K562 (cell line): ENCODE data around the gene SFXN5. TPM values are rescaled to one million over a fixed set of nuclear protein-coding genes. Genes with fewer than 3 reads are reported as not detected.

Experiments
- ATAC-seq: fragments of 200-7000 bp; cut with Tn5 transposase; 3 replicates; pipeline ENCODE4 v1.9.1; 2020; ENCODE audit warnings: moderate library complexity
- BruUV-seq: library from RNA; stranded (reverse); fragments of 400-500 nt; replicated peaks from 2 replicates; lab custom pipeline; 2021; lab: Mats Ljungman, UMichigan
- CTCF ChIA-PET: fragments of 300-600 bp; formaldehyde crosslinking; extraction: SDS; loops from one replicate; lab custom pipeline; 2021; ENCODE audit warnings: low intra/inter-chr PET ratio; lab: Yijun Ruan, JAX
- POLR2A ChIA-PET: fragments of 300-600, 350-650 bp; sonication (Branson Sonifier 250); formaldehyde crosslinking; extraction: SDS; loops from one replicate; lab custom pipeline; 2021; ENCODE audit warnings: antibody characterized with exemption, inconsistent platforms; lab: Yijun Ruan, JAX
- DNase-seq, 4 experiments: peaks; one replicate each; pipeline versions ENCODE4 v3.0.0 to v3.0.0-alpha.2; 2011 to 2018; ENCODE audit warnings: low spot score in 3 of 4, mixed read lengths in 3 of 4; ENCODE audit errors: extremely low read depth in 1 of 4
- FAIRE-seq: peaks from 2 replicates; lab custom pipeline; 2011; peaks lifted over from hg19 to GRCh38; lab: Jason Lieb, UNC
- H2AFZ ChIP-seq: 2 replicates; pipeline ENCODE4 v1.6.0; 2011; ENCODE audit warnings: low read depth, low read length, control low read depth, inconsistent platforms
- H3K27ac ChIP-seq: fragments of 200-600 bp; 3 replicates; pipeline ENCODE4 v1.8.0; 2011; ENCODE audit warnings: low read depth, mild to moderate bottlenecking, control low read depth, inconsistent platforms, low read length, moderate library complexity, mixed read lengths; ENCODE audit errors: extremely low read depth
- H3K27me3 ChIP-seq, 2 experiments: fragments of 300-600 bp in 1 of 2; 2 replicates in 1 of 2; 3 replicates in 1 of 2; pipeline versions ENCODE4 v1.6.0 to v1.8.0; 2011; ENCODE audit warnings: inconsistent platforms in 2 of 2, low read length in 2 of 2, mild to moderate bottlenecking in 1 of 2, mixed read lengths in 1 of 2, moderate library complexity in 1 of 2; ENCODE audit not compliant: control insufficient read depth in 2 of 2, insufficient read depth in 2 of 2
- H3K36me3 ChIP-seq: fragments of 300-600 bp; 3 replicates; pipeline ENCODE4 v1.8.0; 2011; ENCODE audit warnings: mild to moderate bottlenecking, low read length, inconsistent platforms; ENCODE audit not compliant: control insufficient read depth, insufficient read depth
- H3K4me1 ChIP-seq, 2 experiments: fragments of 200-600 bp in 1 of 2; replicated peaks in 1 of 2; 2 replicates in 1 of 2; 3 replicates in 1 of 2; pipeline versions ENCODE4 v1.5.1 to v1.8.0; 2011; ENCODE audit warnings: inconsistent platforms in 2 of 2, low read length in 2 of 2, mild to moderate bottlenecking in 1 of 2, mixed read lengths in 1 of 2, moderate library complexity in 1 of 2; ENCODE audit not compliant: control insufficient read depth in 2 of 2, insufficient read depth in 2 of 2
- H3K4me2 ChIP-seq: 2 replicates; pipeline ENCODE4 v1.6.1; 2011; ENCODE audit warnings: low read length, control low read depth, inconsistent platforms, mixed read lengths; ENCODE audit not compliant: insufficient read depth
- H3K4me3 ChIP-seq: fragments of 200-600 bp; sonication (generic), shearing (Covaris generic); 2 replicates; pipeline ENCODE4 v1.5.1; 2016; ENCODE audit warnings: control low read depth, inconsistent platforms
- H3K79me2 ChIP-seq: fragments of 200-600 bp; 3 replicates; pipeline ENCODE4 v1.8.0; 2011; ENCODE audit warnings: low read length, inconsistent platforms; ENCODE audit not compliant: control insufficient read depth, insufficient read depth
- H3K9ac ChIP-seq, 2 experiments: 2 replicates each; pipeline versions ENCODE4 v1.6.0 to v1.6.1; 2011; ENCODE audit warnings: low read depth in 2 of 2, low read length in 2 of 2, control low read depth in 1 of 2, inconsistent platforms in 1 of 2, mild to moderate bottlenecking in 1 of 2, mixed read lengths in 1 of 2; ENCODE audit not compliant: insufficient read depth in 1 of 2
- H3K9me1 ChIP-seq: one replicate; pipeline ENCODE4 v1.6.0; 2011; ENCODE audit warnings: inconsistent platforms, mild to moderate bottlenecking, low read length, moderate library complexity; ENCODE audit not compliant: control insufficient read depth, insufficient read depth
- H3K9me3 ChIP-seq: replicated peaks from 2 replicates; pipeline ENCODE4 v1.5.1; 2011; ENCODE audit warnings: low read depth, low read length, inconsistent platforms; ENCODE audit not compliant: control insufficient read depth, insufficient read depth
- H4K20me1 ChIP-seq: replicated peaks from 2 replicates; pipeline ENCODE4 v1.6.1; 2011; ENCODE audit warnings: low read length, inconsistent platforms, mixed read lengths; ENCODE audit not compliant: control insufficient read depth, insufficient read depth
- MYNN ChIP-seq, 2 experiments: sonication (generic); formaldehyde crosslinking in 1 of 2; IDR thresholded peaks; 2 replicates each; pipeline versions ENCODE4 v1.5.0 to v1.6.1; 2016 to 2020; ENCODE audit warnings: antibody characterized with exemption in 1 of 2, missing genetic modification reagents in 1 of 2
- PATZ1 ChIP-seq: fragments of 250-450 bp; sonication (Bioruptor Pico); IDR thresholded peaks from 2 replicates; pipeline ENCODE4 v1.5.0; 2020; ENCODE audit warnings: mild to moderate bottlenecking, borderline replicate concordance
- REST ChIP-seq, 2 experiments: fragments of 450-650 bp; formaldehyde crosslinking in 1 of 2; IDR thresholded peaks; 2 replicates each; pipeline versions ENCODE4 v1.4.0 to v1.6.1; 2014 to 2020; ENCODE audit warnings: mild to moderate bottlenecking in 2 of 2, borderline replicate concordance in 1 of 2, low read depth in 1 of 2
- ZFP36 ChIP-seq: fragments of 150-350 bp; IDR thresholded peaks from 2 replicates; pipeline ENCODE4 v1.6.1; 2018; ENCODE audit warnings: low read length, low read depth; ENCODE audit not compliant: partially characterized antibody
- ZNF197 ChIP-seq: fragments of 200-800 bp; sonication (Bioruptor generic); IDR thresholded peaks from 2 replicates; pipeline ENCODE4 v1.6.1; 2016; ENCODE audit warnings: low read depth, missing genetic modification characterization, missing compliant biosample characterization
- ZNF274 ChIP-seq: IDR thresholded peaks from 2 replicates; pipeline ENCODE4 v1.6.1; 2011; ENCODE audit warnings: low read depth, mild to moderate bottlenecking, low read length, moderate library complexity, borderline replicate concordance
- WGBS: fragments of 100-300 bp; shearing (Covaris generic); methylation state at CpG from one replicate; pipeline ENCODE4 v1.1.6; 2016; ENCODE audit warnings: low coverage, mixed read lengths; ENCODE audit not compliant: insufficient coverage; ENCODE audit errors: missing lambda C conversion rate; 5-methylcytosine and 5-hydroxymethylcytosine counted together
- in situ Hi-C: fragments of 300-500 bp; cut with MboI; formaldehyde crosslinking; loops from 4 replicates; pipeline ENCODE4 v1.15.0; 2018; ENCODE audit warnings: inconsistent platforms, mixed read lengths
- intact Hi-C: fragments of 100-400 bp; cut with micrococcal nuclease; formaldehyde crosslinking; loops from 2 replicates; pipeline ENCODE4 v1.14.2; 2022
- polyA plus RNA-seq, 8 experiments: library from polyadenylated mRNA; depleted of rRNA in 4 of 8; stranded (reverse) in 5 of 8; unstranded in 3 of 8; fragments of >200 nt; fragmentation: Nextera tagmentation in 2 of 8; fragmentation: Illumina TruSeq in 1 of 8; extraction: Ambion mirVana in 2 of 8; extraction: Trizol in 1 of 8; gene quantifications; 2 replicates each; pipeline versions ENCODE4 v1.2.1 to v1.2.3, GENCODE V29; 2011 to 2014; ENCODE audit warnings: inconsistent platforms in 1 of 8, missing spikeins in 1 of 8
- total RNA-seq, 7 experiments: library from RNA; depleted of rRNA in 6 of 7; stranded (reverse); fragments of >200 nt in 6 of 7; fragmentation: Illumina TruSeq in 2 of 7; extraction: Trizol in 2 of 7; gene quantifications; 2 replicates each; pipeline versions ENCODE4 v1.2.1 to v1.2.3, GENCODE V29; 2011 to 2021; ENCODE audit warnings: low replicate concordance in 1 of 7
- TF ChIP-seq, protein P1 (sequence below): fragments of 250-450 bp; sonication (Bioruptor Pico); IDR thresholded peaks from 2 replicates; pipeline ENCODE4 v1.5.0; 2022; ENCODE audit warnings: mild to moderate bottlenecking

The SFXN5 gene
- total and polyA plus RNA-seq, 9 of the 15 experiments (the other 6 are each of a cell fraction or from before 2014, with no cell fraction given): 8.3 to 22.6 (median 16.0) TPM

DNA sequence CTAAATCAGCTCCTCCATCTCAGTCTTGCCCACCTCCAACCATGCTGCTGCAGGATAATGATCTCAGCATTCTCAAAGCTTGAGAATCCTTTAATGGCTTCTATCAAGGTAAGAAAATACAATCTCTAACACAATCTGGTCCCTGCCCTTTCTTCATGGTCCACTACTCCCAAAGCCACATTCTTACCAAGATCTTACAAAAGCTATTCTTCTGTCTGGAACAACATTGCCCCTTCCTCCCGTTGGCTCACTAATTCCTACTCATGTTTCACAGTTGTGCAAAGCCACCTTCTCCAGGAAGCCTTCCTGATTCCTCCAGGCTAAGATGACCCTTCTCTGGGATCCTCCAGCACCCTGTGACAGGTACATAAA lies 5.9 kb upstream of the SFXN5 start:
- ChIA-PET POLR2A (interaction anchor here (0.9 kb wide), 1 partner anchor 100 kb away, joined by 4 read pairs; no protein-coding TSS in a partner anchor), CTCF (no interaction called here)
- Histone ChIP-seq H3K4me1 (peaks cover 0 to 25% of the 10 kb centered on the region in 2 experiments; a peak in 4 of 5 replicates), H3K27me3 (peaks cover 0 to 5% of the 10 kb centered on the region in 2 experiments; a peak in 2 of 5 replicates), H3K9ac (no peak overlapping the region), H3K79me2 (no peaks in the 10 kb centered on the region), H2AFZ (no peak overlapping the region), H3K4me3 (no peak overlapping the region), H3K4me2 (no peak overlapping the region), H3K9me3 (no peaks in the 10 kb centered on the region), H4K20me1 (peaks cover 12% of the 10 kb centered on the region; the same call in 1 of the 2 replicates), H3K27ac (no peak overlapping the region), H3K36me3 (no peaks in the 10 kb centered on the region; the same call in 2 of the 3 replicates), H3K9me1 (no peaks in the 10 kb centered on the region)
- DNase-seq: no peak
- no peak for FAIRE-seq
- WGBS: 18% methylated on average over 1 of the region's 1 CpG
- TF ChIP-seq PATZ1 (CRISPR knock-in tag) (no peak), MYNN (IDR thresholded peaks at IDR 0.05) (no peak), MYNN (CRISPR knock-in tag; IDR thresholded peaks at IDR 0.05) (no peak), ZFP36 (peak; percentile 84), REST (IDR thresholded peaks at IDR 0.05; ENCODE audit: borderline replicate concordance) (no peak), REST (CRISPR knock-in tag; IDR thresholded peaks at IDR 0.05; ENCODE audit: low read depth) (no peak), ZNF274 (no peak), ZNF197 (CRISPR knock-in tag) (no peak)
- TF ChIP-seq, protein P1, sequence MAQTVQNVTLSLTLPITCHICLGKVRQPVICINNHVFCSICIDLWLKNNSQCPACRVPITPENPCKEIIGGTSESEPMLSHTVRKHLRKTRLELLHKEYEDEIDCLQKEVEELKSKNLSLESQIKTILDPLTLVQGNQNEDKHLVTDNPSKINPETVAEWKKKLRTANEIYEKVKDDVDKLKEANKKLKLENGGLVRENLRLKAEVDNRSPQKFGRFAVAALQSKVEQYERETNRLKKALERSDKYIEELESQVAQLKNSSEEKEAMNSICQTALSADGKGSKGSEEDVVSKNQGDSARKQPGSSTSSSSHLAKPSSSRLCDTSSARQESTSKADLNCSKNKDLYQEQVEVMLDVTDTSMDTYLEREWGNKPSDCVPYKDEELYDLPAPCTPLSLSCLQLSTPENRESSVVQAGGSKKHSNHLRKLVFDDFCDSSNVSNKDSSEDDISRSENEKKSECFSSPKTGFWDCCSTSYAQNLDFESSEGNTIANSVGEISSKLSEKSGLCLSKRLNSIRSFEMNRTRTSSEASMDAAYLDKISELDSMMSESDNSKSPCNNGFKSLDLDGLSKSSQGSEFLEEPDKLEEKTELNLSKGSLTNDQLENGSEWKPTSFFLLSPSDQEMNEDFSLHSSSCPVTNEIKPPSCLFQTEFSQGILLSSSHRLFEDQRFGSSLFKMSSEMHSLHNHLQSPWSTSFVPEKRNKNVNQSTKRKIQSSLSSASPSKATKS (CRISPR knock-in tag): no peak
- intact Hi-C loops: no loop called here
- in situ Hi-C loops: no loop called here
- no peak for ATAC-seq
- BruUV-seq: no TSS peak
